Liver (tissue), 9 donors: ENCODE results near the gene SBK2. TPM values are rescaled to one million over a fixed set of nuclear protein-coding genes. Genes with fewer than 3 reads are reported as not detected.

Source experiments
- DNase-seq: peaks from one replicate; pipeline ENCODE4 v3.0.0-alpha.2; 2017; ENCODE audit warnings: low spot score
- H3K27ac ChIP-seq, 2 donors: one replicate each; pipeline ENCODE4 v1.7.0; 2013; ENCODE audit warnings: inconsistent platforms in 2 of 2, low read length in 2 of 2, control low read depth in 1 of 2, low read depth in 1 of 2, mild to moderate bottlenecking in 1 of 2
- H3K27me3 ChIP-seq, 4 donors: one replicate each; pipeline versions ENCODE4 v1.6.1 to v1.7.0; 2013; ENCODE audit warnings: low read length in 3 of 4, inconsistent platforms in 1 of 4, mild to moderate bottlenecking in 1 of 4, moderate library complexity in 1 of 4; ENCODE audit not compliant: control insufficient read depth in 4 of 4, insufficient read depth in 4 of 4
- H3K36me3 ChIP-seq, 4 donors: one replicate each; pipeline versions ENCODE4 v1.6.1 to v1.7.0; 2013; ENCODE audit warnings: low read length in 3 of 4, mild to moderate bottlenecking in 3 of 4, low read depth in 1 of 4, moderate library complexity in 1 of 4; ENCODE audit not compliant: control insufficient read depth in 4 of 4, insufficient read depth in 3 of 4
- H3K4me1 ChIP-seq, 4 donors: one replicate each; pipeline versions ENCODE4 v1.6.1 to v1.7.0; 2013; ENCODE audit warnings: low read length in 3 of 4, mild to moderate bottlenecking in 3 of 4, moderate library complexity in 1 of 4; ENCODE audit not compliant: control insufficient read depth in 4 of 4, insufficient read depth in 4 of 4
- H3K4me3 ChIP-seq, 3 donors: one replicate each; pipeline versions ENCODE4 v1.6.1 to v1.7.0; 2013; ENCODE audit warnings: low read length in 3 of 3, control low read depth in 1 of 3, low read depth in 1 of 3, mild to moderate bottlenecking in 1 of 3
- H3K9ac ChIP-seq, 2 donors: one replicate each; pipeline ENCODE4 v1.7.0; 2013; ENCODE audit warnings: low read length in 2 of 2, mild to moderate bottlenecking in 2 of 2, moderate library complexity in 2 of 2, control low read depth in 1 of 2, low read depth in 1 of 2
- H3K9me3 ChIP-seq, 4 donors: one replicate each; pipeline versions ENCODE4 v1.6.1 to v1.7.0; 2013; ENCODE audit warnings: low read length in 3 of 4; ENCODE audit not compliant: control insufficient read depth in 4 of 4
- ATF3 ChIP-seq: IDR thresholded peaks from 2 replicates; pipeline ENCODE4 v1.6.1; 2016; ENCODE audit warnings: antibody characterized with exemption
- CTCF ChIP-seq: fragments of 150-350 bp; IDR thresholded peaks from 2 replicates; pipeline ENCODE4 v1.5.1; 2017; ENCODE audit warnings: improper control_type of control experiment, low read depth, low read length; ENCODE audit not compliant: missing input control
- EGR1 ChIP-seq, 2 donors: IDR thresholded peaks; 2 replicates each; pipeline ENCODE4 v1.6.1; 2016 to 2018; ENCODE audit warnings: antibody characterized with exemption in 2 of 2, low read depth in 2 of 2
- FOXA1 ChIP-seq: IDR thresholded peaks from 2 replicates; pipeline ENCODE4 v1.6.1; 2016; ENCODE audit warnings: antibody characterized with exemption
- FOXA2 ChIP-seq: IDR thresholded peaks from 2 replicates; pipeline ENCODE4 v1.6.1; 2016; ENCODE audit warnings: antibody characterized with exemption
- GABPA ChIP-seq, 2 donors: IDR thresholded peaks in 1 of 2; conservative IDR thresholded peaks in 1 of 2; 2 replicates each; pipeline ENCODE4 v1.6.1; 2016; ENCODE audit warnings: antibody characterized with exemption in 2 of 2, mild to moderate bottlenecking in 1 of 2, moderate library complexity in 1 of 2
- HNF4A ChIP-seq, 2 donors: conservative IDR thresholded peaks; 2 replicates each; pipeline ENCODE4 v1.6.1; 2016; ENCODE audit warnings: antibody characterized with exemption in 2 of 2, mild to moderate bottlenecking in 2 of 2
- HNF4G ChIP-seq: IDR thresholded peaks from 2 replicates; pipeline ENCODE4 v1.6.1; 2016; ENCODE audit warnings: antibody characterized with exemption
- JUND ChIP-seq, 2 donors: IDR thresholded peaks; 2 replicates each; pipeline ENCODE4 v1.6.1; 2016; ENCODE audit warnings: antibody characterized with exemption in 2 of 2
- MAX ChIP-seq: IDR thresholded peaks from 2 replicates; pipeline ENCODE4 v1.6.1; 2016; ENCODE audit warnings: antibody characterized with exemption
- NR2F2 ChIP-seq: IDR thresholded peaks from 2 replicates; pipeline ENCODE4 v1.6.1; 2016; ENCODE audit warnings: antibody characterized with exemption
- RAD21 ChIP-seq, 2 donors: IDR thresholded peaks; 2 replicates each; pipeline ENCODE4 v1.6.1; 2016; ENCODE audit warnings: antibody characterized with exemption in 2 of 2, mild to moderate bottlenecking in 2 of 2
- REST ChIP-seq: IDR thresholded peaks from 2 replicates; pipeline ENCODE4 v1.6.1; 2016; ENCODE audit warnings: antibody characterized with exemption, mild to moderate bottlenecking
- RXRA ChIP-seq, 2 donors: IDR thresholded peaks; 2 replicates each; pipeline ENCODE4 v1.6.1; 2017 to 2018; ENCODE audit warnings: antibody characterized with exemption in 2 of 2, mild to moderate bottlenecking in 1 of 2
- SP1 ChIP-seq: IDR thresholded peaks from 2 replicates; pipeline ENCODE4 v1.6.1; 2018; ENCODE audit warnings: antibody characterized with exemption, mild to moderate bottlenecking
- TAF1 ChIP-seq: conservative IDR thresholded peaks from 2 replicates; pipeline ENCODE4 v1.6.1; 2016; ENCODE audit warnings: antibody characterized with exemption, mild to moderate bottlenecking
- YY1 ChIP-seq: IDR thresholded peaks from 2 replicates; pipeline ENCODE4 v1.6.1; 2016; ENCODE audit warnings: antibody characterized with exemption, mild to moderate bottlenecking
- ZBTB33 ChIP-seq: IDR thresholded peaks from 2 replicates; pipeline ENCODE4 v1.6.1; 2016; ENCODE audit warnings: antibody characterized with exemption
- WGBS: extraction: QIAGEN DNeasy Blood & Tissue Kit; methylation state at CpG from one replicate; pipeline ENCODE4 v1.1.7; 2013; 5-methylcytosine and 5-hydroxymethylcytosine counted together
- polyA plus RNA-seq, 2 donors: library from polyadenylated mRNA; stranded (reverse) in 1 of 2; unstranded in 1 of 2; fragments of 200-250 nt in 1 of 2; fragments of >200 nt in 1 of 2; fragmentation: Nextera tagmentation in 1 of 2; extraction: Ambion mirVana in 1 of 2; gene quantifications; one replicate each; pipeline versions ENCODE4 v1.2.1 to v1.2.3, GENCODE V29; 2013 to 2015
- total RNA-seq, 2 donors: library from RNA; depleted of rRNA; stranded (reverse); fragments of >200 nt; gene quantifications; one replicate each; pipeline ENCODE4 v1.2.3, GENCODE V29; 2014
- donor health status: healthy.
- donor health status: healthy.
- donor health status: healthy.
- donor health status: healthy.
- donor health status: healthy.

The SBK2 gene
- total and polyA plus RNA-seq, 4 donors, result not detected

- Histone ChIP-seq H3K4me3 (no peak overlapping the region), H3K36me3 (no peaks in the 10 kb centered on the region), H3K9ac (no peak overlapping the region), H3K9me3 (no peaks in the 10 kb centered on the region), H3K4me1 (peaks cover 0 to 6% (median 3%) of the 10 kb centered on the region in 4 donors), H3K27ac (no peak overlapping the region), H3K27me3 (no peaks in the 10 kb centered on the region)
- no peak for TF ChIP-seq HNF4G
- TF ChIP-seq EGR1 (IDR thresholded peaks at IDR 0.05; ENCODE audit: low read depth in 2 of 2), result no peak
- TF ChIP-seq MAX, result no peak
- no peak for TF ChIP-seq YY1
- TF ChIP-seq NR2F2, result no peak
- no peak for TF ChIP-seq RXRA (IDR thresholded peaks at IDR 0.05)
- no peak for TF ChIP-seq TAF1
- TF ChIP-seq FOXA1, result no peak
- TF ChIP-seq SP1, result no peak
- TF ChIP-seq HNF4A (conservative IDR thresholded peaks at IDR 0.05), result no peak
- TF ChIP-seq GABPA (IDR thresholded peaks at IDR 0.05 in 1 of 2, conservative IDR thresholded peaks at IDR 0.05 in 1 of 2), result no peak
- no peak for TF ChIP-seq REST
- 94% methylated on average over 26 of the region's 26 CpGs for WGBS
- no peak for DNase-seq
These were observed 36.5 kb downstream of the SBK2 start for GRCh38 chr19:55500368-55500952.

- H3K9me3 ChIP-seq, result no peaks in the 10 kb centered on the region
- H3K36me3 ChIP-seq, result no peaks in the 10 kb centered on the region
- 72% methylated on average over 2 of the region's 2 CpGs for WGBS
- H3K27me3 ChIP-seq, result no peaks in the 10 kb centered on the region
- no peak for TF ChIP-seq MAX
- TF ChIP-seq HNF4G, result no peak
- TF ChIP-seq FOXA1, result no peak
- TF ChIP-seq ZBTB33, result no peak
- TF ChIP-seq RXRA (IDR thresholded peaks at IDR 0.05), result no peak
- TF ChIP-seq JUND (IDR thresholded peaks at IDR 0.05), result no peak
- no peak for TF ChIP-seq HNF4A (conservative IDR thresholded peaks at IDR 0.05)
- TF ChIP-seq GABPA (IDR thresholded peaks at IDR 0.05 in 1 of 2, conservative IDR thresholded peaks at IDR 0.05 in 1 of 2), result no peak
- no peak for TF ChIP-seq NR2F2
- no peak for TF ChIP-seq FOXA2
- TF ChIP-seq EGR1 (IDR thresholded peaks at IDR 0.05; ENCODE audit: low read depth in 2 of 2), result no peak
- TF ChIP-seq YY1, result no peak
- TF ChIP-seq ATF3, result no peak
- no peak for TF ChIP-seq TAF1
- TF ChIP-seq SP1, result no peak
- TF ChIP-seq RAD21 (IDR thresholded peaks at IDR 0.05), result no peak
- TF ChIP-seq REST, result no peak
- TF ChIP-seq CTCF, result no peak
- no peaks in the 10 kb centered on the region for H3K4me1 ChIP-seq
- no peak overlapping the region for H3K27ac ChIP-seq
- no peak overlapping the region for H3K9ac ChIP-seq
- DNase-seq, result no peak
- H3K4me3 ChIP-seq, result no peak overlapping the region
These were observed 38.6 kb downstream of the SBK2 start for GRCh38 chr19:55498246-55498840.
